Heart right ventricle (tissue), 16 donors: Measurements from ENCODE around the gene NUDT9. TPM values are rescaled to one million over a fixed set of nuclear protein-coding genes. Genes with fewer than 3 reads are reported as not detected.

Experiments
- ATAC-seq, 8 donors: fragments of 200-7000 bp; cut with Tn5 transposase; one replicate each; pipeline ENCODE4 v1.9.1; 2020; ENCODE audit warnings: mild to moderate bottlenecking in 8 of 8, moderate library complexity in 8 of 8, moderate number of reproducible peaks in 1 of 8
- DNase-seq, 2 donors: peaks; one replicate each; pipeline ENCODE4 v3.0.0-alpha.2; 2020
- H3K27ac ChIP-seq, 10 donors: fragments of 200-600 bp; sonication (generic) in 2 of 10; one replicate each; pipeline versions ENCODE4 v1.5.0 to v1.8.0; 2020 to 2022; ENCODE audit warnings: mild to moderate bottlenecking in 3 of 10
- H3K27me3 ChIP-seq, 7 donors: fragments of 200-600 bp; one replicate each; pipeline ENCODE4 v1.8.0; 2021 to 2022; ENCODE audit warnings: mild to moderate bottlenecking in 2 of 7
- H3K36me3 ChIP-seq, 9 donors: fragments of 200-600 bp; sonication (generic) in 1 of 9; one replicate each; pipeline versions ENCODE4 v1.5.0 to v1.8.0; 2020 to 2022; ENCODE audit warnings: mild to moderate bottlenecking in 2 of 9
- H3K4me1 ChIP-seq, 9 donors: fragments of 200-600 bp; sonication (generic) in 1 of 9; one replicate each; pipeline versions ENCODE4 v1.5.0 to v1.8.0; 2020 to 2022; ENCODE audit warnings: mild to moderate bottlenecking in 4 of 9
- H3K4me3 ChIP-seq, 10 donors: fragments of 200-600 bp; sonication (generic) in 2 of 10; one replicate each; pipeline versions ENCODE4 v1.5.0 to v1.8.0; 2020 to 2022; ENCODE audit warnings: mild to moderate bottlenecking in 7 of 10, moderate library complexity in 2 of 10
- H3K9me3 ChIP-seq, 11 donors: fragments of 200-600 bp in 10 of 11; sonication (generic) in 2 of 11; one replicate each; pipeline versions ENCODE4 v1.5.0 to v1.8.0; 2013 to 2022; ENCODE audit warnings: mild to moderate bottlenecking in 2 of 11, control low read depth in 1 of 11, moderate library complexity in 1 of 11
- CTCF ChIP-seq, 9 donors: fragments of 200-600 bp; sonication (generic) in 2 of 9; IDR thresholded peaks; one replicate each; pipeline versions ENCODE4 v1.5.0 to v1.8.0; 2021 to 2022; ENCODE audit warnings: antibody characterized with exemption in 9 of 9, mild to moderate bottlenecking in 5 of 9, moderate library complexity in 1 of 9
- whole genome bisulfite sequencing, 2 donors: extraction: QIAGEN DNeasy Blood & Tissue Kit; methylation state at CpG; one replicate each; pipeline ENCODE4 v1.1.7; 2013; ENCODE audit warnings: inconsistent platforms in 1 of 2; 5-methylcytosine and 5-hydroxymethylcytosine counted together
- intact Hi-C, 10 donors: fragments of 100-400 bp; cut with DNase I; formaldehyde crosslinking; loops; one replicate each; pipeline versions ENCODE4 v1.11.1 to v1.14.2; 2022
- polyA plus RNA-seq, 2 donors: library from polyadenylated mRNA; stranded (reverse); fragments of 200-250 nt; gene quantifications; one replicate each; pipeline ENCODE4 v1.2.3, GENCODE V29; 2013
- total RNA-seq, 10 donors: library from RNA; stranded (reverse); fragmentation: NEBNext Ultra II Directional in 3 of 10; extraction: Animal tissue kit (Norgen Biotek cat#: 25700) in 3 of 10; gene quantifications; one replicate each; pipeline versions ENCODE4 v1.2.1 to v1.2.4, GENCODE V29; 2021 to 2023
- donor health status: Arrhythmogenic right ventricular cardiomyopathy.
- donor health status: ischemic (EF 13 %, LVEDD 7.1; RV severe dilation, severe dysfunction).
- donor health status: healthy with polysubstance abuse.
- donor health status: DM: no; HTN: yes; CAD: no.
- donor health status: DM: no; HTN: no; CAD: no.
- donor health status: ischemic (EF 25% LVEDD 6.9; RV normal size, moderate dysfunction).
- donor health status: ischemic (EF 25% LVEDD 5.7; RV mildly dilated, moderate dysfunction).
- donor health status: healthy.
- donor health status: DM: yes; HTN: yes; CAD: no.
- donor health status: Ischemic cardiomyopathy.
- donor health status: ischemic (EF 35%, LVEDD 5.7; RV mildly dilated, moderate dysfunction).
- donor health status: nonischemic (EF 11% LVEDD 7.7; RV severe dilation, severe dysfunction).
- donor health status: DM: yes; HTN: yes; CAD: no.
- donor health status: PGD.
- donor health status: ischemic (EF 29% LVEDD 5.4; RV normal size, mild dysfunction).
- donor health status: nonischemic (EF 23%, LVEDD 6.1; RV moderate dilation, normal function).

NUDT9 gene
- total and polyA plus RNA-seq, 12 donors: 24.1 to 56.0 (median 29.2) TPM

GRCh38 chr4:87493115-87493514 is 70.7 kb downstream of the NUDT9 start:
- Histone ChIP-seq H3K9me3 (peaks cover 0 to 7% (median 0%) of the 10 kb centered on the region in 11 donors), H3K27ac (peak overlapping the region in 5 of 10 donors; percentile 2 to 72 (median 20)), H3K36me3 (peaks cover 0 to 100% (median 56%) of the 10 kb centered on the region in 9 donors), H3K27me3 (no peaks in the 10 kb centered on the region), H3K4me3 (no peak overlapping the region), H3K4me1 (peaks cover 5 to 69% (median 31%) of the 10 kb centered on the region in 9 donors)
- TF ChIP-seq CTCF (IDR thresholded peaks at IDR 0.05): no peak
- intact Hi-C loops: loop anchor here in 2 of 10 donors (5.0 kb wide), 2 partner anchors 34 to 334 kb away; partner anchors contain the start of gene SPARCL1 (in 1 of the 2)
- no peak for ATAC-seq
- WGBS, 2 donors: 78 to 81% methylated on average over 3 of the region's 3 CpGs
- no peak for DNase-seq

- intact Hi-C loops: no loop called here
- H3K27me3 ChIP-seq: no peaks in the 10 kb centered on the region
- peaks cover 0 to 79% (median 44%) of the 10 kb centered on the region in 9 donors for H3K4me1 ChIP-seq
- 95 to 96% methylated on average over 2 of the region's 2 CpGs for WGBS, 2 donors
- no peak for ATAC-seq
- no peak overlapping the region for H3K4me3 ChIP-seq
- DNase-seq: no peak
- peaks cover 0 to 73% (median 29%) of the 10 kb centered on the region in 9 donors for H3K36me3 ChIP-seq
- H3K9me3 ChIP-seq: no peaks in the 10 kb centered on the region
- peak in 7 of 9 donors; percentile 19 to 48 (median 37) for TF ChIP-seq CTCF (IDR thresholded peaks at IDR 0.05)
- H3K27ac ChIP-seq: peak overlapping the region in 4 of 10 donors; percentile 5 to 67 (median 65)
Measured at GRCh38 chr4:87497159-87497558, 74.8 kb downstream of the NUDT9 start.

GRCh38 chr4:87497578-87497977 is 75.2 kb downstream of the NUDT9 start:
- 67 to 78% methylated on average over 3 of the region's 3 CpGs for WGBS, 2 donors
- intact Hi-C loops: no loop called here

GRCh38 chr4:87498446-87498900 is 76.1 kb downstream of the NUDT9 start:
- DNase-seq: no peak
- H3K27ac ChIP-seq: peak overlapping the region in 9 of 10 donors; percentile 5 to 73 (median 52)
- no peaks in the 10 kb centered on the region for H3K9me3 ChIP-seq
- no peaks in the 10 kb centered on the region for H3K27me3 ChIP-seq
- H3K4me1 ChIP-seq: peaks cover 0 to 79% (median 51%) of the 10 kb centered on the region in 9 donors
- H3K4me3 ChIP-seq: no peak overlapping the region
- intact Hi-C loops: no loop called here
- 43 to 60% methylated on average over 5 of the region's 5 CpGs for WGBS, 2 donors
- no peak for TF ChIP-seq CTCF (IDR thresholded peaks at IDR 0.05)
- ATAC-seq: no peak
- peaks cover 0 to 60% (median 25%) of the 10 kb centered on the region in 9 donors for H3K36me3 ChIP-seq

More at GRCh38 chr4:87497578-87497977, 75.2 kb downstream of the NUDT9 start:
- no peaks in the 10 kb centered on the region for H3K9me3 ChIP-seq
- TF ChIP-seq CTCF (IDR thresholded peaks at IDR 0.05): no peak
- DNase-seq: no peak
- H3K36me3 ChIP-seq: peaks cover 0 to 69% (median 28%) of the 10 kb centered on the region in 9 donors
- no peaks in the 10 kb centered on the region for H3K27me3 ChIP-seq
- peak overlapping the region in 8 of 10 donors; percentile 5 to 73 (median 58) for H3K27ac ChIP-seq
- H3K4me1 ChIP-seq: peaks cover 0 to 79% (median 44%) of the 10 kb centered on the region in 9 donors
- peak in 4 of 8 donors; percentile 33 to 68 (median 51) for ATAC-seq
- no peak overlapping the region for H3K4me3 ChIP-seq
